ENCODE results near the gene RSPO4.

DNA sequence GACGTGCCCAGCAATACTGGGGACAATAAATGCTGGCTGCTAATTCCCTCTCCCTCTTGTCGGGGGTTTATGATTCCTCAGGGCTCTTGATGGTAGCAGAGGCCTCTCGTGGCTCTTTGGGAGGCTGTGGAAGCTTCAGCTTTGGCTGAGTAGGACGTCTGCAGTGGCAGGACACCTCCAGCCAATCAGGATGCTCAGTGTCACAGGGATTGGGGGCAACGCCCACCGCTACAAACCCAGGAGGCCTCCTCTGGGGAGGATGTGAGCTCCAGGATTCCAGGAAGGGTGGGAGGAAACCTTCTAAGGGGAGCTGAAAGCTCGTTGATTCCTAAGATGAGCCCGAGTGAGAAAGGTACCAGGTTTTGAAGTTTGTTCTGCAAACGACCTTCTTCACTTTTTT lies 19.4 kb downstream of the RSPO4 start:
- TF ChIP-seq, protein P1, sequence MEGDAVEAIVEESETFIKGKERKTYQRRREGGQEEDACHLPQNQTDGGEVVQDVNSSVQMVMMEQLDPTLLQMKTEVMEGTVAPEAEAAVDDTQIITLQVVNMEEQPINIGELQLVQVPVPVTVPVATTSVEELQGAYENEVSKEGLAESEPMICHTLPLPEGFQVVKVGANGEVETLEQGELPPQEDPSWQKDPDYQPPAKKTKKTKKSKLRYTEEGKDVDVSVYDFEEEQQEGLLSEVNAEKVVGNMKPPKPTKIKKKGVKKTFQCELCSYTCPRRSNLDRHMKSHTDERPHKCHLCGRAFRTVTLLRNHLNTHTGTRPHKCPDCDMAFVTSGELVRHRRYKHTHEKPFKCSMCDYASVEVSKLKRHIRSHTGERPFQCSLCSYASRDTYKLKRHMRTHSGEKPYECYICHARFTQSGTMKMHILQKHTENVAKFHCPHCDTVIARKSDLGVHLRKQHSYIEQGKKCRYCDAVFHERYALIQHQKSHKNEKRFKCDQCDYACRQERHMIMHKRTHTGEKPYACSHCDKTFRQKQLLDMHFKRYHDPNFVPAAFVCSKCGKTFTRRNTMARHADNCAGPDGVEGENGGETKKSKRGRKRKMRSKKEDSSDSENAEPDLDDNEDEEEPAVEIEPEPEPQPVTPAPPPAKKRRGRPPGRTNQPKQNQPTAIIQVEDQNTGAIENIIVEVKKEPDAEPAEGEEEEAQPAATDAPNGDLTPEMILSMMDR (IDR thresholded peaks at IDR 0.05; ENCODE audit: insufficient read depth, low read depth, low read length), result no peak
- TF ChIP-seq EZH2 (IDR thresholded peaks at IDR 0.05; ENCODE audit: insufficient read depth, low read length), result no peak
